Trophoblast cell (in vitro differentiated cells and primary cell): Measurements from ENCODE around the gene LGALS9.

Experiments
- DNase-seq, 2 donors: peaks; one replicate each; pipeline ENCODE4 v3.0.0-alpha.2; 2016
- H2AFZ ChIP-seq: 2 replicates; pipeline ENCODE4 v1.6.1; 2013; ENCODE audit warnings: low read length, moderate library complexity, mild to moderate bottlenecking; ENCODE audit not compliant: insufficient read depth, poor library complexity
- H2AK5ac ChIP-seq: 2 replicates; pipeline ENCODE4 v1.6.1; 2013; ENCODE audit warnings: mild to moderate bottlenecking, low read length
- H2BK120ac ChIP-seq: 2 replicates; pipeline ENCODE4 v1.6.1; 2013; ENCODE audit warnings: low read length, mild to moderate bottlenecking, moderate library complexity; ENCODE audit not compliant: insufficient read depth, poor library complexity
- H2BK12ac ChIP-seq: 2 replicates; pipeline ENCODE4 v1.6.1; 2013; ENCODE audit warnings: mild to moderate bottlenecking, low read length, moderate library complexity
- H2BK5ac ChIP-seq: 2 replicates; pipeline ENCODE4 v1.6.1; 2013; ENCODE audit warnings: low read length, low read depth, moderate library complexity, mild to moderate bottlenecking; ENCODE audit not compliant: poor library complexity
- H3K14ac ChIP-seq: 2 replicates; pipeline ENCODE4 v1.6.1; 2013; ENCODE audit warnings: mild to moderate bottlenecking, low read length
- H3K18ac ChIP-seq: 2 replicates; pipeline ENCODE4 v1.6.1; 2013; ENCODE audit warnings: mild to moderate bottlenecking, low read length
- H3K23ac ChIP-seq: 2 replicates; pipeline ENCODE4 v1.6.1; 2013; ENCODE audit warnings: low read length
- H3K27ac ChIP-seq: 2 replicates; pipeline ENCODE4 v1.5.1; 2013; ENCODE audit warnings: low read depth, mild to moderate bottlenecking, inconsistent platforms, low read length, moderate library complexity
- H3K27me3 ChIP-seq: 2 replicates; pipeline ENCODE4 v1.6.1; 2013; ENCODE audit warnings: inconsistent platforms, mild to moderate bottlenecking, low read length, moderate library complexity; ENCODE audit not compliant: insufficient read depth
- H3K36me3 ChIP-seq, 2 experiments: 1 replicate in 1 of 2; 2 replicates in 1 of 2; pipeline ENCODE4 v1.6.1; 2013; ENCODE audit warnings: low read length in 2 of 2, mild to moderate bottlenecking in 2 of 2, moderate library complexity in 1 of 2; ENCODE audit not compliant: insufficient read depth in 2 of 2, control insufficient read depth in 1 of 2
- H3K4ac ChIP-seq: 2 replicates; pipeline ENCODE4 v1.6.1; 2013; ENCODE audit warnings: low read depth, mild to moderate bottlenecking, low read length, moderate library complexity
- H3K4me1 ChIP-seq, 2 experiments: 1 replicate in 1 of 2; 2 replicates in 1 of 2; pipeline ENCODE4 v1.6.1; 2013; ENCODE audit warnings: low read length in 2 of 2, mild to moderate bottlenecking in 2 of 2, moderate library complexity in 1 of 2; ENCODE audit not compliant: insufficient read depth in 2 of 2, control insufficient read depth in 1 of 2
- H3K4me2 ChIP-seq: 2 replicates; pipeline ENCODE4 v1.6.1; 2013; ENCODE audit warnings: inconsistent platforms, mild to moderate bottlenecking, low read length, moderate library complexity
- H3K4me3 ChIP-seq: 2 replicates; pipeline ENCODE4 v1.5.1; 2013; ENCODE audit warnings: mild to moderate bottlenecking, low read depth, low read length, inconsistent platforms
- H3K79me1 ChIP-seq: one replicate; pipeline ENCODE4 v1.6.1; 2013; ENCODE audit warnings: low read length
- H3K79me2 ChIP-seq: 2 replicates; pipeline ENCODE4 v1.6.1; 2013; ENCODE audit warnings: low read length, mild to moderate bottlenecking; ENCODE audit not compliant: control insufficient read depth, insufficient read depth, poor library complexity
- H3K9ac ChIP-seq: 2 replicates; pipeline ENCODE4 v1.6.1; 2013; ENCODE audit warnings: mild to moderate bottlenecking, low read length
- H3K9me3 ChIP-seq: 2 replicates; pipeline ENCODE4 v1.6.1; 2013; ENCODE audit warnings: low read depth, mild to moderate bottlenecking, control low read depth, inconsistent platforms, low read length; ENCODE audit not compliant: insufficient read depth
- H4K12ac ChIP-seq: 2 replicates; pipeline ENCODE4 v1.6.1; 2013; ENCODE audit warnings: low read depth, mild to moderate bottlenecking, low read length, moderate library complexity
- H4K8ac ChIP-seq: 2 replicates; pipeline ENCODE4 v1.6.1; 2013; ENCODE audit warnings: low read depth, mild to moderate bottlenecking, low read length, moderate library complexity
- H4K91ac ChIP-seq: one replicate; pipeline ENCODE4 v1.6.1; 2013; ENCODE audit warnings: low read depth, mild to moderate bottlenecking, low read length, moderate library complexity
- WGBS: extraction: QIAGEN DNeasy Blood & Tissue Kit; methylation state at CpG from one replicate; pipeline ENCODE4 v1.1.7; 2013; ENCODE audit warnings: missing lambda C conversion rate; ENCODE audit not compliant: insufficient read length, insufficient coverage; ENCODE audit errors: extremely low coverage; 5-methylcytosine and 5-hydroxymethylcytosine counted together

LGALS9 gene

GRCh38 chr17:27600471-27600870 is 30.5 kb upstream of the LGALS9 start:
- no CpG with 5 or more reads among the region's 8 CpGs for WGBS

GRCh38 chr17:27601069-27601974 is 29.7 kb upstream of the LGALS9 start:
- H3K9ac ChIP-seq = no peak overlapping the region

More at GRCh38 chr17:27600471-27600870, 30.5 kb upstream of the LGALS9 start:
- H2BK120ac ChIP-seq = no peak overlapping the region
- no peak overlapping the region for H2BK12ac ChIP-seq
- H2AFZ ChIP-seq = no peak overlapping the region
- no peaks in the 10 kb centered on the region for H3K27me3 ChIP-seq
- no peaks in the 10 kb centered on the region for H3K9me3 ChIP-seq
- H4K12ac ChIP-seq = no peak overlapping the region
- no peaks in the 10 kb centered on the region for H3K4me1 ChIP-seq
- H3K36me3 ChIP-seq = peaks cover 38 to 39% of the 10 kb centered on the region in 2 experiments
- H3K4ac ChIP-seq = no peak overlapping the region
- H3K18ac ChIP-seq = no peak overlapping the region
- no peak overlapping the region for H4K91ac ChIP-seq
- no peak overlapping the region for H3K27ac ChIP-seq
- H3K14ac ChIP-seq = no peak overlapping the region
- no peak overlapping the region for H3K23ac ChIP-seq
- H3K4me2 ChIP-seq = no peak overlapping the region
- no peak overlapping the region for H2BK5ac ChIP-seq
- no peak overlapping the region for H4K8ac ChIP-seq
- DNase-seq = peak; percentile 84 to 88
- no peak overlapping the region for H2AK5ac ChIP-seq
- H3K79me1 ChIP-seq = no peaks in the 10 kb centered on the region
- no peaks in the 10 kb centered on the region for H3K79me2 ChIP-seq
- no peak overlapping the region for H3K4me3 ChIP-seq
- no peak overlapping the region for H3K9ac ChIP-seq

GRCh38 chr17:27601975-27602302 is 29.0 kb upstream of the LGALS9 start:
- H3K27ac ChIP-seq = no peak overlapping the region
- no peaks in the 10 kb centered on the region for H3K4me1 ChIP-seq
- H3K79me2 ChIP-seq = no peaks in the 10 kb centered on the region
- H3K4ac ChIP-seq = no peak overlapping the region
- H2AFZ ChIP-seq = no peak overlapping the region
- H4K12ac ChIP-seq = no peak overlapping the region
- H2BK5ac ChIP-seq = no peak overlapping the region
- H3K14ac ChIP-seq = no peak overlapping the region
- no peaks in the 10 kb centered on the region for H3K27me3 ChIP-seq
- no peak overlapping the region for H4K8ac ChIP-seq
- no peak overlapping the region for H3K4me2 ChIP-seq
- no peak overlapping the region for H4K91ac ChIP-seq
- no peaks in the 10 kb centered on the region for H3K9me3 ChIP-seq
- H2AK5ac ChIP-seq = no peak overlapping the region
- no peak for DNase-seq
- H3K23ac ChIP-seq = no peak overlapping the region
- no CpG with 5 or more reads among the region's 2 CpGs for WGBS
- H3K4me3 ChIP-seq = no peak overlapping the region
- no peaks in the 10 kb centered on the region for H3K79me1 ChIP-seq
- peaks cover 36 to 42% of the 10 kb centered on the region in 2 experiments for H3K36me3 ChIP-seq
- no peak overlapping the region for H3K18ac ChIP-seq
- no peak overlapping the region for H2BK120ac ChIP-seq
- H3K9ac ChIP-seq = no peak overlapping the region
- no peak overlapping the region for H2BK12ac ChIP-seq

More at GRCh38 chr17:27601069-27601974, 29.7 kb upstream of the LGALS9 start:
- H2AFZ ChIP-seq = no peak overlapping the region
- H2BK5ac ChIP-seq = no peak overlapping the region
- no peaks in the 10 kb centered on the region for H3K9me3 ChIP-seq
- H3K18ac ChIP-seq = no peak overlapping the region
- H3K4me3 ChIP-seq = no peak overlapping the region
- H3K27me3 ChIP-seq = no peaks in the 10 kb centered on the region
- H3K79me2 ChIP-seq = no peaks in the 10 kb centered on the region
- peaks cover 39 to 43% of the 10 kb centered on the region in 2 experiments for H3K36me3 ChIP-seq
- peak; percentile 83 to 95 for DNase-seq
- H3K4me2 ChIP-seq = no peak overlapping the region
- no peaks in the 10 kb centered on the region for H3K79me1 ChIP-seq
- no peak overlapping the region for H2AK5ac ChIP-seq
- no peak overlapping the region for H4K91ac ChIP-seq
- no peak overlapping the region for H2BK120ac ChIP-seq
- no CpG with 5 or more reads among the region's 11 CpGs for WGBS
- H3K23ac ChIP-seq = no peak overlapping the region
- no peak overlapping the region for H3K14ac ChIP-seq
- H4K8ac ChIP-seq = no peak overlapping the region
- H2BK12ac ChIP-seq = no peak overlapping the region
- no peaks in the 10 kb centered on the region for H3K4me1 ChIP-seq
- H3K4ac ChIP-seq = no peak overlapping the region
- H4K12ac ChIP-seq = no peak overlapping the region
- no peak overlapping the region for H3K27ac ChIP-seq

GRCh38 chr17:27602721-27603420 is 28.1 kb upstream of the LGALS9 start:
- WGBS = no CpG with 5 or more reads among the region's 15 CpGs
- Histone ChIP-seq H3K36me3 (peaks cover 34 to 36% of the 10 kb centered on the region in 2 experiments), H3K79me1 (no peaks in the 10 kb centered on the region), H2BK120ac (no peak overlapping the region), H3K9me3 (no peaks in the 10 kb centered on the region), H2BK12ac (no peak overlapping the region), H3K9ac (no peak overlapping the region), H3K4me3 (no peak overlapping the region), H3K14ac (no peak overlapping the region), H2AK5ac (no peak overlapping the region), H3K4ac (no peak overlapping the region), H3K27me3 (no peaks in the 10 kb centered on the region), H3K79me2 (no peaks in the 10 kb centered on the region), H3K27ac (no peak overlapping the region), H4K91ac (no peak overlapping the region), H3K4me2 (no peak overlapping the region), H2AFZ (no peak overlapping the region), H4K8ac (peak overlapping the region; percentile 3), H3K4me1 (no peaks in the 10 kb centered on the region), H2BK5ac (no peak overlapping the region), H3K18ac (no peak overlapping the region), H4K12ac (no peak overlapping the region), H3K23ac (no peak overlapping the region)
- peak; percentile 77 to 90 for DNase-seq
